IPS-18c (cell line): ENCODE results near the gene SKIC8.

Experiments used
- H3K4me3 ChIP-seq: 2 replicates; pipeline ENCODE4 v1.7.0; 2013; ENCODE audit warnings: low read depth, mild to moderate bottlenecking, low read length, moderate library complexity; ENCODE audit not compliant: insufficient read depth
- H3K9me3 ChIP-seq: one replicate; pipeline ENCODE4 v1.6.1; 2013; ENCODE audit warnings: mild to moderate bottlenecking, low read length, moderate library complexity; ENCODE audit not compliant: control insufficient read depth, insufficient read depth

The SKIC8 gene

DNA sequence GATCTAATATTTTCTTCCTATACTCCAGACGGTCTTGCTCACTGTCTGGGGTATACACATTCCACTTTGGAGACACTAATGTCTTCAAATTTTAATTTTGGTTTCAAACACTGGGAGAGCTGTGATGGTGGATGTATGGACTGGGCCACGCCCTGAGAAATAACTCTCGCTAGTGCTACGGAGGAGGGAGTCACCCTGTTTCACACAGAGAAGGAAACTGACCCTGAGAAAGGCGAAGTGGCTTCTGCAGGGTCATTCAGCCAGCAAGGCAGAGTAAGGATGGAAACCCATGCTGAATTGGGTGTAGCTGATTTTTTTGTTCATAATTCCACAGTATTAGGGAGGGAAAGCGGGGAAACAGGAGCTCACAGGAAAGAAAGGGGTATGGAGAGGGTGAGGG is 8.6 kb upstream of the SKIC8 start:
- H3K9me3 ChIP-seq: peaks cover 3% of the 10 kb centered on the region
- H3K4me3 ChIP-seq: no peak overlapping the region

DNA sequence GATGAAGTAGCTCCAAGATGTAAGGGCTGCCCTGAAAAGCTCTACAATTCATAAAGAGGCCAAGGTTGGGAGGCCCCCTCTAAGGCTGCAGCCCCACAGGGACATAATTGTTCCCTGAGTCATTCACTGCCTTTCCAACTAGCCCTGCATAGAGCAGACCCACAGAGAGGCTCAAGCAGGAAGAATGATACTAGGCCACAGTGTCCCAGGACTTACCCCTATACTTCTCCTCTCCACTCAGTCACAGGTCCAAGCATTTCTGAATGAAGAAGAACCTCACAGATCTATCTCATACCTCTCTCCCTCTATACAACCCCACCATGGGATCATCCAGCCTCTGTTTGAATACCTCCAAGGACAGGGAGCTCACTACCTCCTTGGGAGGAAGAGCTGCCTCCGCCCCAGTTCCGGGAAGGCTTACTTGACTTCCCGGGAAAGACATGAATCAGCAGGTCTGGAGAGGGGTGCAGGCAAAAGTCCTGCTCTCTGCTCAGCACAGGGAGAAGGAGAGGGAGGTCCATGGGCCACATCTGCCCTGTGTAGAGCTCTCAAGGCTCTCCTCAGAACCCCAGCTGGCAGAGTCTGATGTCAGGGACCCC is 6.9 kb upstream of the SKIC8 start:
- Histone ChIP-seq H3K9me3 (peaks cover 3% of the 10 kb centered on the region), H3K4me3 (no peak overlapping the region)

DNA sequence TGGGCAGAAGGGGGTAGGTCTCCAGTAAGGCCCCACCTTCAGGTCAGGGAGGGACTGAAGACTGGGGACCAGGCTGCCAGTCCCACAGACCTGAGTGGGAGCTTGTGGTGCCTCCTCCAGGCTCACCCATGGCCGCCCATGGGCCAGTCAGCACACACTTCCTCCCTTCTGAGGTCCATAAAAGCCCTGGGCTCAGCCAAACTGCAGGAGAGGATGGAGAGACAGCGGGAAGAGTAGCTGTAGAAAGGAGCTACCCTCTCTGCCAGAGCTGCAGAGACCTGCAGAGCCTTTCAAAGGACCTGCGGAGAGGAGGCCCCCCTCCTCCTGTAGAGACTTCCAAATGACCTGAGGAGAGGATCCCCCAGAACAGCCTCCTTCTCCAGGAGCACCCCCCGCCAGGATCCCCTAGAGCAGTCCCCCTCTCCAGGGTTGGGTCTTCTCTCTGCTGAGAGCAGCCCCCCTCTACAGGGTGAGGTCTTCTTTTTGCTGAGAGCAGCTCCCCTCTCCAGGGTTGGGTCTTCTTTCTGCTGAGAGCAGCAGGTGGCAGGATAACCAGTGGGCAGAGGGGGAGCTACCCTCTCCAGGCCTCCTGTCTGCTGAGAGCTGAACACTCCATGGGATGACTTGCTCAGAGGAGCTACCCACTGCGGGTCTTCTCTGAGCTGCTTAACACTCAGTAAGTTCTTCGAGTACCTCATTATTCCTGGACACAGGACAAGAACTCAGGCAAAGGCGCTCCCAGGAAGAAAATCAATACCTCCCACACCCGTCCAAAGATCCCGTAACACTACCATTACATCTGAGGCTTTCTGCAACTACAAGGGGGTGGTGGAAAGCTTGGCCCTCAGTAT is 5.0 kb upstream of the SKIC8 start:
- Histone ChIP-seq H3K4me3 (no peak overlapping the region), H3K9me3 (peaks cover 3% of the 10 kb centered on the region)

DNA sequence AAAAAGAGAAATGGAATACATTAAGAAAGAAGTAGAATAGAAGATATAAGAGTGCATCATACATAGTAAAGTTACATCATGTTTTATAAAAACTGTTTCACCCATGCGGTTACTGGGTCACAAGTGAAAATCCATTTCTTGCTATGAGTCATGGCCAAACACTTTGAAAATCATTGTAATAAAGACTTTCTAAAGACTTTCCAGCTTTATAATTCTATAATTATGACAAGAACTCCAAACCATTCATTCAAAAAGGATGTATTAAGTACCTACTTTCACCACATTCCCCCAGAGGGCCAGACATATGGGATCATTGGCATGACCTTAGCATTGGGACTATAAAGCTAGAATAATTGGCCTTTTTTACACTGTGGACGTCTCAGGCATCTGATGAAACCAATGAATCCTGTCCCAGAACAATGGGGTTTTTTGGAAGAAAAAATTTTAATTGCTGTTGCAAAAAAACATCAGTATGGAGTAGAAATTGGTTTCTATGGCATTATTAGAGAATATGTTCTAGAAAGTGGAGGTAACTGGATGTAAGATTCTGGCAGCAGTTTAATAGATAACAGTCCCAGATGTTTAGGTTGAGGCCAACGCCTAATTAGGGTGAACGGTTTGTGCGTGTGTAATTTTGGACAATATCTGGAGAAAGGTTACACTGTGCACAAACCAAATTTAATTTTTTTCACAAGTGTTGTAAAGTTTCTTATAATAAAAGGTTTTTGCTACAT is 3.3 kb upstream of the SKIC8 start:
- peaks cover 3% of the 10 kb centered on the region for H3K9me3 ChIP-seq
- no peak overlapping the region for H3K4me3 ChIP-seq

DNA sequence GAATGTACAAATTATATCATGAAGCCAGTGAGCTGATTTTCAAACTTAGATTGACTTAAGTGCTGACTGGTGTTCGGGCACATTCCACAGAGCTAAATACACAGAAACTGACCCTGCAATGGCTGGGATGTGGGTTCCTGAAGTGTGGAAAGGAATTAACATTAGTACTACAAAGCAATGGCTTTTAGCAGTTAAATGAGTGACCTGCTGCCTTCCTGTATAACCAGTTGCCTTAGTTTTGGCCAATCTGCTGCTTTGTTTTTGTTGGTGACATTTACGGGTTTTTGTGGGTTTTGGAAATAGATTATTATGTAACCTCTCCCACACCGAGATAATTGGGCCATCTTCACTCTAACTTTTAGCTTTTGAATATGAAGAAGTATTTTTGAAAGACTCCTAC is 2.4 kb upstream of the SKIC8 start:
- no peak overlapping the region for H3K4me3 ChIP-seq
- H3K9me3 ChIP-seq: peaks cover 3% of the 10 kb centered on the region

DNA sequence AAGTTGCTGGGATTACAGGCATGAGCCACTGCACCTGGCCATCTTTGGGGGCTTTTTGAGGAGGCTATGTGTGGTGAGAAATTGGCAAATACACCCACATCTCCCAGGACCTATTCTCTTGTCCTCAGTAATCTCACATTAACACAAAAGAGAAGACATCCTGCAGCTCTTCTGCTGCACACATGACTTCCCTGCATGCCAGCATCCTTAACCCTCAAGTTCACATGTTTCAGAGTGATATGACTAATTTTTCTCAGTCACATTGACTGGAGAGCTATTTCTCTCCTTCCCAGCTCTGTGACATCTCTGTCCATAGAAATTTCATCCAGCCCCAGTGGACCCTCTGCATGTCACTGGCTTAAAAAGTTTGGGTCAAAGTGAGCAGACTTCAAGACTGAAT is 1.9 kb upstream of the SKIC8 start:
- Histone ChIP-seq H3K4me3 (no peak overlapping the region), H3K9me3 (peaks cover 3% of the 10 kb centered on the region)

DNA sequence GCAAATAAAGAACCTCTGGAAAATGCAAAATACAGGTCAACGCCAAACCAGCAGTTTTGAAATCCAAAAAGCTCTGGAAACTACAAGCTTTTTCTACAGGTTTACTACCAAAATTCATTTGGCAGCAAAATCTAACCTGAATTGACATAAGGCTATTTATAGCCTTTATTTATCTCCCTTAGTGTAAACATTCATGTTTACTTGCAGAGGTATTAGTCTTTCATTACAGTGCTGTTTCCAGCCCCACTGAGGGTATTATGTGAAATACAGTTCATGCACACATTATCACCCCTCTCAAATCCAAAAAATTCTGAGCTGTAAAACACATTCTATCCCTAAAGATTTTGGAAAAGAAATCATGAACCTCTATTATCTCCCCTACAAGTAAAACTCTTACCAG is 7.2 kb downstream of the SKIC8 start:
- H3K4me3 ChIP-seq: no peak overlapping the region
- H3K9me3 ChIP-seq: no peaks in the 10 kb centered on the region

DNA sequence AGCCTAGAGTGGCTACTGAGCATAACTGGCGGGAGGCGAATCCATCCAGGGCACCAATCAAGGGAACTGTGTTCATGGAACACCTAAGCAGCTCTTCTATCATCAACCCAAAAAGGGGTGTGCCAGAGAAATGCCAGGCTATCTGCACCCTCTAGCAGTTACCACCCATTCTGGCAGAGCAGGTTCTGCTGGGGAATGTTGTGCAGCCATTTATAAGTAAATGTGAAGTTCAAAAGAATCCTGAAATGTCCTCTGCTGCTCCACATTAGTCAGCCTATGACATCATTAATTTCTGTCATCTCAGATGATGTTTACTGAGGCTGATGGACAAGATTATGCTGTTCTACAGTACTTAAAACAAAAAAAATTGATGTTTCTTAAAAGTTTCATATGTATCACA is 7.7 kb downstream of the SKIC8 start:
- Histone ChIP-seq H3K4me3 (no peak overlapping the region), H3K9me3 (no peaks in the 10 kb centered on the region)

DNA sequence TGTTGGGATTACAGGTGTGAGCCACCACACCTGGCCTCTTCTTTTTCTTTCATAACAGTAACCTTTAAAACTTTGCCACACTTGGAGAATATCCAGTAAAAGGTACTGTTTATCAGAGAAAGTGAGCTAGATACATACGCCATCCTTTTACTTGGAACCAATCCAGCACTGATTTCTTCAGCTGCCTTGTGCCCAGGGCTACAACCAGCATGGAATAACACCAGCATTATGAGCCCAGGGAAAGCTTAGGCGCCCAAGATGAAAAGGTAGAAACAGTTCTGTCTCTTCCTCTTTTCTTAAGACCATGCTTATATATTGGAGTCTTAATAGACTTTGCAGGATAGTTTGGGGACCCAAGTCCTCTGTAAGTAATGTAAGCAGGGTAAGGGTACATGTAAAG is 8.4 kb downstream of the SKIC8 start:
- Histone ChIP-seq H3K9me3 (no peaks in the 10 kb centered on the region), H3K4me3 (no peak overlapping the region)

DNA sequence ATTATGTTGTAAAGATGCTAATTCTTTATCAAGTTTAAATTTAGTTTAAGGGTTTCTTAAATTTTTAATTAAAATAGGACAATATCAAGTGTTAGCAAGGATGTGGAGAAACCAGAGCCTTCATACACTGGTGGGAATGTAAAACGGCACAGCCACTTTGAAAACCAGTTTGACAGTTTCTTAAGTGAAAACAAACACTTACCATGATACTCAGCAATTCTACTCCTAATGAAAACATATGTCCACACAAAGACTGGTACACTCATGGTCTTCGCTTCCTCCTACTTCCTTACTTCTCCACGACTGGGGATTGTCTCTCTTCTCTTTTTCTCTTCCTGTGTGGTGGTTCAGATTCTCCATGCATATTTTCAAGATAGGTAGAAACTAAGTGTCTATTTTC is 9.2 kb downstream of the SKIC8 start:
- Histone ChIP-seq H3K4me3 (no peak overlapping the region), H3K9me3 (no peaks in the 10 kb centered on the region)

DNA sequence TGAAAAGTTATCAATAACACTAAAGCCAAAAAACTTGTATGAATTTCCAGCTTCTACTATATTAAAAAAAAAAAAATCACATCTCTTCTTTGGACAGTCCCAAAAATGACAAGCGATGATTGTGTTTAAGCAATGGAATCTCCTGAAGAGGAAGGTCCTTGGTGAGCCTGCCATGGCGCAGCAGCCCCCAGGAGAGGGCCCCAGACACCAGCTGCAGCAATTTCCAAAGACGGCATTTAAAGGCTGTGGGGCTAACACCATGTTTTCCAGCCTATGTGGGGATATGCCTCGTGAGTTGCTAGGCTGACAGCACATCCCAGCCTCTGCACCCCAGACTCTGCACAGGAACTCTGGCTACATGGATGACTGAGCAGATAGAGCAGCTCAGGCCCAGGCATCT is 14.7 kb downstream of the SKIC8 start:
- no peak overlapping the region for H3K4me3 ChIP-seq
- no peaks in the 10 kb centered on the region for H3K9me3 ChIP-seq

DNA sequence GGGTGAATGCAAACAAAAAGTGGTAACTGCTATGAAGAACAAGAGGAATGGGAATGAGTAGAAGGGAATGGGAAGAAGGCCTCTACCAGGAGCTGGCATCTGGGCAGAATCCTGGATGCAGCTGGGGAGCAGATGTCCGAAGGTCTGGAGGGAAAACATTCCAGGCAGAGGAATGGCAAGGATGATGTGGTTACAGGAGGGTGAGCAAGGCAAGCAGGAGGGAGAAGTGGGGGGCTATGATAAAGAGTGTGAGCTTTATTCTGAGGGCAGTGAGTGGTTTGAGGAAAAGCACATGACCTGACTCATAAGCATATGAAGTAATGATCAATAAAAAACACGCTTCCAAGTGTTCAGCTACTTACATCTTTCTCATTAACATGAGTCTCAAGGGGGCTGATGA is 17.1 kb downstream of the SKIC8 start:
- Histone ChIP-seq H3K9me3 (no peaks in the 10 kb centered on the region), H3K4me3 (no peak overlapping the region)

DNA sequence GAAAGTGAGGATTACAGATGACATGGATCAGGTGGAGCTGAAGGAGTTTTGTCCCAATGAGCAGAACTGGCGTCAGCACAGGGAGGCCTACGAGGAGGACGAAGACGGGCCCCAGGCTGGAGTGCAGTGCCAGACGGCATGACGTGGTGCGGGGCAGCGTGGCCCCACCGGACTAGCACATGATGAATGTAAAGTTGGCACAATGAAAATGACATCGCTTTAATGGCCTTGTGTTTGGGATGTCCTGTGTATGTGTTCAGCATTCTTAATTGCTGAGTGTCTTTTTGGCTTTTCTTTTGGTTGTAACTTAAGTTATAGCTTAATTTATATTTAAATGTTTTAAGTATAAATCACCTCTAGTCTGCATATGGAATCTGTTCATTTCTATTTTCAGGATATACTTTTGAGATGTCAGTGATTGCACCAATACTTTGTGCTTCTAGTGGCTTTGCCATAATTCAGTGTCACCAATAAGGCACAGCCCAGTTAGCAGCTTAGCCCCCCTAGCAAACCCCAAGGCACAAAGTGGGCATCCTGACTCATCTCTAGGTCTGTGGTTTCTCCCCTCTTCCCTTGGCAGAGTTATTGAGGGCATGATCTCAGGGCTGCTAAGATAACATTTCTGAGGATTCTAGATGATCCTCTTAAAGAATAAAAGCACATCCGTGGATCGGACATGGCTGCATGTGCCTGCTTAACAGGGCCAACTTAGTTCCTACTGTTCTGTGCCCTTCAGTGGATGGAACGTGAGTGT is 18.9 kb downstream of the SKIC8 start:
- H3K4me3 ChIP-seq: no peak overlapping the region
- no peaks in the 10 kb centered on the region for H3K9me3 ChIP-seq

DNA sequence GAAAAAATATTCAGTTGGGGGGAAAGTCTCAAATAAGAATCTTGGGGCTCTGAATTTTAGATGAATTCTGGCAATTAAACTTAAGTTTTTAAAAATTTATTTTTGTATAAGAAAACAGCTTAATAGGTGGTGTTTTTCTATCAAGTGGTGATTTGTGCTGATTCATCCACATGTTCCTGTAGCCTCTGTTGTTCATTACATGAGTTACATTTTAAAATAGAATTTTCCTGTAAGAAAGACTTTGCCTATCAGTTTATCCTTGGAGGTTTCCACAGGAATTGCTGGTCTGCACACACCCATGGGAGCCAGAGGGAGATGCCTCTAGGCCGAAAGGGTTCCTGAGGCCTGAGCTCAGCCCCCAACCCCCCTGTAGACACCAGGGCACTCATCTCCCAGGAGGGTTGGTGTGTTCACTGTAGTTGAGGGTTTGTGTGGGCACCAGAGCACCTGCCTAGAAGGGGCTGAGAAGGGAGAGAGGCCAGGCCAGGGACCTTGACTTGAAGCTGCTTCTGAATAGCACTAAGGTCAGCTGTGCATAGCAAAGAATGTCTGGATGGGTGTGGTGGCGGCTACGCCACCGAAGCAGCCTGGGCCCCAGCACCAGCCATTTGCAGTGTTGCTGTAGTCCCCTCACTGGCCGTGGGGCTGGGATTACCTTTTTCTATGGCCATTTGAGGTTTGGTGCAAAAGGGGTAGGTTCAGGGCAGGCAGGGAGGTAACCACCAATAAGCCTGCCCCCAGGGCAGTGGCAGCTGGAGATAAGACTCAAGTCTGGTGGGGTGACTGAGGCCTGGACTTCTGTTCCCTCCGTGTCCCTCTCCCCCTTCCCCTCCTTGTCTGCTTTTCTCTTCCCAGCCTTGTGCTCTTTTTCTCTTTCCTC is 23.1 kb downstream of the SKIC8 start:
- Histone ChIP-seq H3K4me3 (no peak overlapping the region), H3K9me3 (no peaks in the 10 kb centered on the region)

DNA sequence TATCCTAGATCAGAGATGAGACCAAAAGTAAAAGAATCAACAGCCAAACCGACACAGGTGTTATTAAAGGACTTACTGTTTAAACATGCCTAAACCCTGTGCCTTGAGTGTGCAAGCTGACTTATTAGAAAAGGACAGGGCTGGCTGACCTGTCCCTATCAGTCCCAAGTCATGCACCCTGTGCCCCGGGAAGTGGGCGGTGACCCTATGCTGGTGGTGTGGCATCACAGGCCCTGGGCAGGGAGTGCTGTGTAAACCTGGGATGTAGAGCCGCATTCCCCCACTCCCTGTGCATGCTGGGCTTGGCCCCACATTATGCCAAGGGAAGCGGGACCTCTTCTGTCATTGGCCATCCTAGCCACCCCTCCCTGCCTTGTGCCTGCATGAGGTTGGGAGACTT is 24.4 kb downstream of the SKIC8 start:
- no peaks in the 10 kb centered on the region for H3K9me3 ChIP-seq
- H3K4me3 ChIP-seq: no peak overlapping the region

DNA sequence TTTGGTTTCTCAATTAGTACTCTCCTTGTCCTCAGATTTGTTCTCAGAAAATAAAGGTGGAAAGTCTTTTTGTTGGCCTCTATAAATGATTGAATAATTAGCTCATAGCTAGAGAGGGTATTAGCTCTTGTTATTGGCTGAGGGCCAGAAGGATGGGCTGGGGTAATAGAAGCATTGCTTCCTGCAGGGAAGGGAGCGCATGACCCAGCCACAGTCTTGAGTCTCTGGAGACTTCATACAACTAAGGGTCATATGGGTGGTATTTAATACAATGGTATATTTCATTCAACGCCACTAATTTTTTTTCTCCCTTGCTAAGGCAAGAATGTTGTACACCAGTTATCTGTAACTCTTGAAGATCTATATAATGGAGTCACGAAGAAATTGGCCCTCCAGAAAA is 26.6 kb downstream of the SKIC8 start:
- Histone ChIP-seq H3K4me3 (no peak overlapping the region), H3K9me3 (no peaks in the 10 kb centered on the region)

DNA sequence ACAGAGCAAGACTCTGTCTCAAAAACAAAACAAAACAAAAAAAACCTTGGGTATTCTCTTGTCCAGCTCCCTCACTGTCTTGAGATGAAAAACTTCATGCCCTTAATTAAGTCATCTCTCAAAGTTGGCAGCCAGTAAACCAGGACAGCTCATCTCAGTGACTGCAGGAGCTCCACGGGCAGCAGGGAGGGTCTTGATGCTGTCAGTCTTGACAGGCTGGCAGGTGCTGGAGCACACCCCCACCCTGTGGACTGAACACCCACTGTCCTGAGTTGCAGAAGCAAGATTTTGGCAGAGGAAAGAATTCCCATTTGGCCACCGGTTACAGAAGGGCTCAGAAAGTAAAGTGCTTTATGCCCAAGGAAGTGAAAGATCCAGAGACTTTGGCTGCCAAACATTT is 27.1 kb downstream of the SKIC8 start:
- Histone ChIP-seq H3K4me3 (no peak overlapping the region), H3K9me3 (no peaks in the 10 kb centered on the region)
